GM18951 (cell line): ENCODE results near the gene FBH1.
"Not testable (repeated sequence)": the region's sequence is repeated elsewhere in the genome, so short reads cannot be mapped to it uniquely, and the experiment has no call there.

Source experiments
- POLR2A ChIP-seq: IDR thresholded peaks from 4 replicates; pipeline ENCODE4 v1.6.1; 2011; ENCODE audit warnings: mild to moderate bottlenecking; ENCODE audit not compliant: insufficient read length, insufficient read depth; ENCODE audit errors: extremely low read depth
- in situ Hi-C: fragments of 300-500 bp; cut with MboI; formaldehyde crosslinking; loops from one replicate; pipeline ENCODE4 v1.12.0; 2022; ENCODE audit warnings: low sequenced_read_pairs, mixed read lengths, inconsistent platforms; ENCODE audit not compliant: unreplicated experiment

Gene FBH1

GRCh38 chr10:5959581-5960069, 69.6 kb downstream of the FBH1 start:
- in situ Hi-C loops = no loop called here
- no peak for TF ChIP-seq POLR2A

GRCh38 chr10:5960070-5960972, 70.3 kb downstream of the FBH1 start:
- TF ChIP-seq POLR2A = no peak
- in situ Hi-C loops = no loop called here

GRCh38 chr10:5960973-5961275, 70.9 kb downstream of the FBH1 start:
- in situ Hi-C loops = not testable (repeated sequence)

- in situ Hi-C loops = no loop called here
- no peak for TF ChIP-seq POLR2A
These were observed 71.5 kb downstream of the FBH1 start for GRCh38 chr10:5961405-5962100.

- in situ Hi-C loops = not testable (repeated sequence)
These were observed 72.4 kb downstream of the FBH1 start for GRCh38 chr10:5962358-5962940.

GRCh38 chr10:5963071-5963470, 73.0 kb downstream of the FBH1 start:
- TF ChIP-seq POLR2A = no peak
- in situ Hi-C loops = no loop called here

GRCh38 chr10:5963591-5963990, 73.5 kb downstream of the FBH1 start:
- no peak for TF ChIP-seq POLR2A
- in situ Hi-C loops = no loop called here

GRCh38 chr10:5964736-5965135, 74.7 kb downstream of the FBH1 start:
- TF ChIP-seq POLR2A = no peak
- in situ Hi-C loops = no loop called here

GRCh38 chr10:5965266-5965665, 75.2 kb downstream of the FBH1 start:
- in situ Hi-C loops = no loop called here
- no peak for TF ChIP-seq POLR2A

- in situ Hi-C loops = no loop called here
These were observed 78.1 kb downstream of the FBH1 start for GRCh38 chr10:5968037-5968680.

GRCh38 chr10:5968681-5969453, 78.8 kb downstream of the FBH1 start:
- in situ Hi-C loops = no loop called here

More at GRCh38 chr10:5968037-5968680, 78.1 kb downstream of the FBH1 start:
- TF ChIP-seq POLR2A = no peak

GRCh38 chr10:5970066-5970465, 80.0 kb downstream of the FBH1 start:
- in situ Hi-C loops = no loop called here
- TF ChIP-seq POLR2A = no peak

More at GRCh38 chr10:5968681-5969453, 78.8 kb downstream of the FBH1 start:
- TF ChIP-seq POLR2A = no peak

GRCh38 chr10:5970527-5970926, 80.5 kb downstream of the FBH1 start:
- no peak for TF ChIP-seq POLR2A
- in situ Hi-C loops = no loop called here
